DMS153 treated with DMSO at 0.1 percent for 48 hours (cell line): Measurements from ENCODE around the gene CCT3.
"Not testable (repeated sequence)": the region's sequence is repeated elsewhere in the genome, so short reads cannot be mapped to it uniquely, and the experiment has no call there.

Experiments
- DNase-seq: peaks from one replicate; lab custom pipeline; 2025; ENCODE audit not compliant: unreplicated experiment; lab: John Stamatoyannopoulos, UW

Gene CCT3

DNA sequence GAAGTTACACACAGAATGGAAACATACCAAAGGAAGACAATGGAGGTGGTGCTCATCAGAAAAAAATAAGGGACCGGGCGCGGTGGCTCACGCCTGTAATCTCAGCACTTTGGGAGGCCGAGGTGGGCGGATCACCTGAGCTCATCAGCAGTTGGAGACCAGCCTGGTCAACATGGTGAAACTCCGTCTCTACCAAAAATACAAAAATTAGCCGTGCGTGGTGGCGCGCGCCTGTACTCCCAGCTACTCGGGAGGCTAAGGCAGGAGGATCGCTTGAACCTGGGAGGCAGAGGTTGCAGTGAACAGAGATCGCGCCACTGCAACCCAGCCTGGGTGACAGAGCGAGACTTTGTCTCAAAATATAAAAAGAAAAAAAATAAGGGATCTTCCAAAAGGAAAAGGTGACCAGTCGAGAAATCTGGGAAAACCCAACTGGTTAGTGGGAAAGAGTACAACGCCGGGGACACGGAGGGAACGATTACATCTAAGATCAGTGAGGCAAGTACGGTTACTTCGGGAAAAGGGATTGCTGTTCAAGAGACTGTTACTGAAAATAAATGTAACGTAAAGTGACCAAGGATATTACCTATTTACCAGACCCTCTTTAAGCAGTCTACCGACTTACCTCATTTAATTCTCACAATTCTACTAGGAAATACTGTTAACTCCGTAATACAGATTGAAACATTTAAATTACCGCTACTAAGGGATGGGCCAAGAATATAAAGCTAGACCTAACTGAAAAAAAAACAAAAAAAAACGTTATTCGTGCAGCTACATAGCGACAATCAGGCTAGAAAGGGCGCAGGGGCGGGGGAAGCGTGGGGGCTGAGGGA is 822 bp downstream of the CCT3 start:
- no peak for DNase-seq

DNA sequence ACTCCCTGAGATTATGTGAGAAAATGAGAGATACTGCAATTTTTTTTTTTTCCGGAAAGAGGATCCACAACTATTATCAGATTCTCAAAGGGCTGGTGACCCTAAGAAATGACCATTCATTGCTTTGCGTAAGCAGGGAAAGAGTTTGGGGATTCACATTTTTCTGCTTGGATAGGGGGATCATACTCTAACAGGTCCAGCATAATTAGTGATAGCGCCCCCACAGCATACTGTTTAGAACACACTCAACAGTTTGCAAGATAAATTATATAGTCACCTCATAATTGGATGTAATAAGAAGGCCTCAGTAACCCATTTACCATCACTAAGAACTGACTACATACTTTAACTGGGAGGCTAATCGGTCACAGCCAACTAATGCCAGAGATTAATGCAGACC is 1.9 kb downstream of the CCT3 start:
- DNase-seq = no peak

DNA sequence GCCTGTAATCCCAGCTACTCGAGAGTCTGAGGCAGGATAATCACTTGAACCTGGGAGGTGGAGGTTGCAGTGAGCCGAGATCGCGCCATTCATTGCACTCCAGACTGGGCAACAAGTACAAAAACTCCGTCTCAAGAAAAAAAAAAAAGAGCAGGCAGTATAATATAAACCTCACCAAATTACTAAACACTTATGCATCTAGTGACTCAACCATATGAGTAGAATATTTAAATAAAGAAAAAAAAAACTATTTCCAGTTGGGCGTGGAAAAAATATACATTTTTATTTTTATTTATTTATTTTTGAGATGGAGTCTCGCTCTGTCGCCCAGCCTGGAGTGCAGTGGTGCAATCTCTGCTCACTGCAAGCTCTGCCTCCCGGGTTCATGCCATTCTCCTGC is 14.9 kb downstream of the CCT3 start:
- not testable (repeated sequence) for DNase-seq

DNA sequence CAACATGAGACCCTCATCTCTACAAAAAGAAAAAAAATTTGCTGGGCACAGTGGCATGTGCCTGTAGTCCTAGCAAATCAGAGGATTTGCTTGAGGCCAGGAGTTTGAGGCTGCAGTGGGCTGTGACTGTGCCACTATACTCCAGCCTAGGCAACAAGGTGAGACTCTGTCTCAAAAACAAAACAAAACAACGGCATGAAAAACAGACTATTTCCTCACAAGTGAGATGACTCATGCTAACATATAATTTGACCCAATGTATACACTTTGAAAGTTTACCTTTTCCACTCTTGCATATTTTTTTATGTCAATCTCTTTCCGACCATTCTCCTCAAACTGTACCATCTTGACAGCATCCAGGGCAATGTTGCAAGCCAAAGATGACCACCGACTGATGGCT is 17.5 kb downstream of the CCT3 start:
- no peak for DNase-seq

- no peak for DNase-seq
Observed at GRCh38 chr1:156319664-156320063, 18.4 kb downstream of the CCT3 start.

DNA sequence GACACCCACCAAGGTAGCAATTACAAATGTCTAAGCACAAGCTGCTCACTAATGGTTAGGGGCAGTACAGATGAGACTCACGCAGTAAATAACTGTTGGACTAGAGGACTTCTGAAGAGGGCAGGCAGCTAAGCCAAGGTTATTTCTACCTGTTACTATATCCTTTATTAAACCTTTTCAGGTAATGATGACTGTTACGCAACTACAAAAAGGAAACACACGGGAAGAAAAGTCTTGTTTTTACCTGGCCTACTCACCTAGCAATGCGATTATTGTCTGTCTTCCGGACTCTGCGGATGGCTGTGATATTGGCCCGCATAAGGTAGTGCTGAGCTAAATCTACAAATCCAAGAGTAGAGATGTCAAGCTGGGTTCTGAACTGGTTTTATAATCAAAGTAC is 21.2 kb downstream of the CCT3 start:
- DNase-seq = no peak

- no peak for DNase-seq
Observed at GRCh38 chr1:156310962-156311361, 27.1 kb downstream of the CCT3 start.

GRCh38 chr1:156308078-156308477 is 30.0 kb downstream of the CCT3 start:
- DNase-seq = no peak

GRCh38 chr1:156305215-156305614 is 32.9 kb downstream of the CCT3 start:
- DNase-seq = no peak

DNA sequence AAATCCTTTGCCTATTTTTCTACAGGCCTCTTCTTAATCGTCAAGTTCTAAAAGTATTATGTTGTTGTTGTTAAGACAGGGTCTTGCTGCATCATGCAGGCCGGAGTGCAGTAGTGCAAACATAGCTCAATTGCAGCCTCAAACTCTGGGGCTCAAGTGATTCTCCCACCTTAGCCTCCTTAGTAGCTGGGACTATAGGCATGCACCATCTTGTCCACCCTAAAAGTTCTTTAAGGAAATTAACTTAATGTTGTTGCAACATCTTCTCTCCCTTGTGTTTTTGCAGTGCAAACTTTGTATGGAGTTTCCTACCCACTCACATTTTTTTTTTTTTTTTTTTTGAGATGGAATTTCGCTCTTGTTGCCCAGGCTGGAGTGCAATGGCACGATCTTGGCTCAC is 34.9 kb downstream of the CCT3 start:
- DNase-seq = no peak

DNA sequence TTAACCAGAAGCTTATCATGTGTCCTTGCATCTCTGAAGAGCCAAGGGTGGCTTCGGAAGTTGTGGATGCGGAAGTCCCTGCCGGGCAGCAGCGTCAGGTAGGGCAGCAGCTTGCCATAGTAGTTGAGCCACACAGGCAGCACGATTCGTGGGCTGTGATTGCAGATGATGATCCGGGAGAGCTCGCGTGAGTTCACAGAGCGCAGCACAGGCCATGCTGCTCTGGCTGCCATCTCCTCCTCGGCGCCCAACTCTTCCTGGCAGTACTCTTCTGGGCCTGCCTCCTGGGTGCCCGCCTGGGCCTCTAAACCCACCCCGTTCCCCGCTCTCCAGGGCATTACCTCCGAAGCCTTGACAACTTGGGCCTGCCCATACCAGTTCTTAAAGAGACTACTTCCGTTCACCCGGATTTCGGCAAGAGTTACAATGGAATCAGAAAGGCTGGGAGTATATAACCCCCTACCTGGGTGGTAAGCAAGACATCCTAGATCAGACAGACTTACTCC is 39.2 kb downstream of the CCT3 start, which contains the start of gene VHLL:
Gene VHLL (minus strand): TSS at position 456 of the 506 bp plus-strand sequence. CDS start 118 bp downstream, at position 338.
- no peak for DNase-seq

DNA sequence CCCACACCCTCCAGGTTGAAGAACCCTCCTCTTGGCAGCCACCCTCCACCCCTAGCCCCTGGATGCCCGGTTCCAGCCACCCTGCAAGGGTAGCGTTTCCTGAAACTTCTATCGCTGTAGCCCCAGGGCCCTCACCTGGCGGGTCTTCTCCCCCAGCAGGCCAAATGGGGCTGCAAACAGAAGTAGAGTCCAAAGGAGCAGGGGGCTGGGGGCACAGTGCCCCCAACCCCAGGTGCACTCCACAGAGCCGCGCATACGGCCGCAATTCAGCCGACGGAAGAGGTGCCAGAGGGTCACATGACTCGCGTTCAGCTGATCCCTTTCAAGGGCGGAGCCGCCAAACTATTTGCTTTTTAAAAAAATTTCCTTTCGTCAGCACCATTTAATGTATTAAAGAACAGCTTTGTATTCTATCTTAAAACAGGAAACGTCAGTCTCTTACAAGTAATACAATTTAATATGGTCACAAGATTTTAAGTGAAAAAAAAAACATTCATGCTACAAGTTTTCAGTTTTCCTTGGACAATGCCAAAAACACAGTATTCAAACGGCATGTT is 42.6 kb downstream of the CCT3 start, which contains the start of gene GLMP:
Gene GLMP (minus strand): TSS at position 289 of the 557 bp plus-strand sequence. CDS start 34 bp downstream, at position 255.
- DNase-seq = peak; percentile 65

DNA sequence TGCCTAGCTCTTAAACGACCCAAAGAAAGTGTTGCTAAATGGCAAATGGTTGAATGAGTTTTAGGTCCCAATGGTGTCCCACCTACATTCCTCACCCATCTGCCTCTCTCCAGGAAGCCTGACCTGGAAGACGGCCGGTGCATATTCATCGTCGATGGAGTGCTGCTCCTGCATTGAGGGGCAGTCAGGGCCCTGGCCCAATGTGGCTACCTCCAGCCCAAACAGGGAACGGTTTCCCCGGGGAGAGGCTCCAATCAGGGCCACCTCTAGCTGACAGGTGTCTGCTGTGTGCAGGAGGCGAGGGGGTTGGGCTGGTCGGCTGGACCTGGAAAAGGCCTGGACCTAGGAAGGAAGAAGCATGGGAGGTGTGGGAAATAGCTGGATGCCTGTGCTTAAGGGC is 44.2 kb downstream of the CCT3 start:
- no peak for DNase-seq

DNA sequence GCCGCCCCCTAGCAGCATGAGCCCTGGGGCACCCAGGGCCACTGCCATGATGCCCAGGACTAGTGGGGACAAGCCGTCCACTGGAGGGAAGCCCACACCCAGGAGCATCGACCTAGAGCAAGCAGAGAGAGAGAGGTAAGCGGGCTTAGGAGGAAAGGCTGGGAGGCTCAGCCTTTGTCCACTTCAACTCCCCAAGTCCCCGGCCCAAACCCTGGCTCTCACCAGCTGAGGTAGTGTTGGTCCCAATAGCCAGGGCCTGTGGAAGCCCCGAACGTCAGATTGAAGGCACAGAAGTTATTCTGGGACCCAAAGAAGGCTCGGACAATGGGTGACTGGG is 45.0 kb downstream of the CCT3 start:
- no peak for DNase-seq

DNA sequence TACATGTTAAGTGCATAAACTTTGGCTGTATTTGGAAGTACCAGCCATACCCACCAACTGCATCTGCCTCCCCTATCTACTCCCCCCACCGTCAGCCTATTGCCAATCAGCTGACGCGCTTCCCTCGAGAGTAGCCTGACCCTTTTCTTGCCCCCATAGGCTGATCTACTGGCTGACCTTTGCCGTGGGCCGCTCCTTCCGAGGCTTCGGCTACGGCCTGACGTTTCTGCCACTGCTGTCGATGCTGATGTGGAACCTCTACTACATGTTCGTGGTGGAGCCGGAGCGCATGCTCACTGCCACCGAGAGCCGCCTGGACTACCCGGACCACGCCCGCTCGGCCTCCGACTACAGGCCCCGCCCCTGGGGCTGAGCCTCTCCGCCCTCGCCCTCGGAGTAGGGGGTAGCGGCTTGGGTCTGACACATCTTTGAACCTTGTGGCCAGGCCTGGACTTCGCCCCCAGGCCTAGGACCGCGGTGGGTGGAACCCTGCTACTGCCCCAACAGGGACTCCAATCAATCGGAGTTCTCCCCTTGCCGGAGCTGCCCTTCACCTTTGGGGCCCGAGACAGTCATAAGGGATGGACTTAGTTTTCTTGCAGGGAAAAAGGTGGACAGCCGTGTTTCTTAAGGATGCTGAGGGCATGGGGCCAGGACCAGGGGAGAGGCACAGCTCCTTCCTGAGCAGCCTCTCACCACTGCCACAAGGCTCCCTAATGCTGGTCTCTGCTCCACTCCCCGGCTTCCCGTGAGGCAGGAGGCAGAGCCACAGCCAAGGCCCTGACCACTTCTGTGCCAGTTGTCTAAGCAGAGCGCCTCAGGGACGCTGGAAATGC is 46.6 kb downstream of the CCT3 start:
- peak; percentile 88 for DNase-seq

- no peak for DNase-seq
Observed at GRCh38 chr1:156289857-156290256, 48.2 kb downstream of the CCT3 start.

GRCh38 chr1:156286061-156286460 is 52.0 kb downstream of the CCT3 start:
- no peak for DNase-seq

DNA sequence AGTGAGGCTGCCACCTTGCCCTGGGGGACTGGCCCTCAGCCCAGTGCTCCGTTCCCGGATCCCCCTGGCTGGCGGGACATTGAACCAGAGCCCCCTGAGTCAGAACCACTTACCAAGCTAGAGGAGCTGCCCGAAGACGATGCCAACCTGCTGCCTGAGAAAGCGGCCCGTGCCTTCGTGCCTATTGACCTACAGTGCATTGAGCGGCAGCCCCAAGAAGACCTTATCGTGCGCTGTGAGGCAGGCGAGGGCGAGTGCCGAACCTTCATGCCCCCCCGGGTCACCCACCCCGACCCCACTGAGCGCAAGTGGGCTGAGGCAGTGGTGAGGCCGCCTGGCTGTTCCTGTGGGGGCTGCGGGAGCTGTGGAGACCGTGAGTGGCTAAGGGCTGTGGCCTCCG is 52.7 kb downstream of the CCT3 start:
- no peak for DNase-seq

DNA sequence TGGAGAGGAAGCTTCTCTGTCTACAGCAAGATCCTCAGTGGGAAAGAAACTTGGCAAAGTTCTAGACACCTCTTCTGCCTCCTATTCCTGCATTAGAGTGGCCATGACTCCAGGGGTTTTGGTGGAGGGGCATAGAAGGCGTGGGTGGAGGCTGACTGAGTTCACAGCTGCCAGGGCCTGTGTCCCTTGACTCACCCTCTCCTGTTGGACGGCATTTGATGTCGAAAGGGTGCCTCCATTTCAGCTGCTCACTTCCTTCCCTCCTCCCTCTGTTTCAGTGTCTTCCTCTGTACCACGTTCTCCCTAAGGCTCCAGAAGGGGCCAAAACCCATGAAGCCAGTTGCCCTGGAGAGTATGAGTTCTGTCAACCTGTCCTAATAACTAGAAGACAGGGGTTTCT is 53.3 kb downstream of the CCT3 start:
- DNase-seq = no peak

GRCh38 chr1:156284112-156284511 is 54.0 kb downstream of the CCT3 start, which contains the start of gene TMEM79:
Gene TMEM79, plus strand, starts transcription at chr1:156284325. Its CDS starts 902 bp downstream, at chr1:156285227.
- DNase-seq = no peak

DNA sequence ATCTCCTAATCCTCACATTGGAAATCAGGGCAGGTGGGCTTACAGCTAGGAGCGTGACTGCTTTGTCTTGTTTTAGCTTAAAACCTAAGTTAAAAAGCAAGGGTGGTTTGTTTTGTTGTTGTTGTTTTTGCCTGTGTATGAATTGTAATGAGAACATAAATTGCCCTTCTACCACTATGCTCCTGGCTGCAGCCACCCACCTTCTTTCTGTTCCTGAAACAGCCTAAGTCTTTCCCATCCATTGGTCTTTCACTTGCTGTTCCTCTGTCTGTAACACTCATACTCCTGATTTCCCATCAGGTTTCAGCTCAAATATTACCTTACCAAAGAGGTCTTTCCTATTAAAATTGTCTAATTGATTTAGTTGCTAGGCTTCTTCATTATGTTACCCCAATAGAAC is 54.6 kb downstream of the CCT3 start:
- no peak for DNase-seq
